Measurements from ENCODE around the gene NHSL2. TPM values are rescaled to one million over a fixed set of nuclear protein-coding genes. Genes with fewer than 3 reads are reported as not detected.

The NHSL2 gene
- total RNA-seq, 1 experiment from 2014 or later = not detected

DNA sequence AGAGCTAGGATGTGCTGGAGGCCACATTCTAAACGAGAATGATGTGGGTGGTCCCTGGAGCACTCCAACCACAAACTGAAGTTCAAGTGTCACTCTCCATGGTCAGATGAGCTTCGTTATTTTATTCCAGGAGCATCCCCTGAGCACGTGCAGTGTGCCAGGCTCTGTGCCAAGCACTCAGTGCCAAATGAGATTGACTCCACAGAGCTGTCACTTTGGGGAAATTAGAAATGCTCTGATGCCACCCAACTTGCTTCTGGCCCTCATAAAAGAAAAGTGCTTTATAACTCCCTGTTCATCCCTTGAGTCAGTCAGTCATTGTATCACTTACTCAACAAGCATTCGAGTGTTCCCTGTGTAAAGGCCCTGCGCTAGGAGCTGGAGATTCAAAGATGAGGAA, 129.9 kb downstream of the NHSL2 start:
- CTCF ChIA-PET = no interaction called here
- TF ChIP-seq, protein P1, sequence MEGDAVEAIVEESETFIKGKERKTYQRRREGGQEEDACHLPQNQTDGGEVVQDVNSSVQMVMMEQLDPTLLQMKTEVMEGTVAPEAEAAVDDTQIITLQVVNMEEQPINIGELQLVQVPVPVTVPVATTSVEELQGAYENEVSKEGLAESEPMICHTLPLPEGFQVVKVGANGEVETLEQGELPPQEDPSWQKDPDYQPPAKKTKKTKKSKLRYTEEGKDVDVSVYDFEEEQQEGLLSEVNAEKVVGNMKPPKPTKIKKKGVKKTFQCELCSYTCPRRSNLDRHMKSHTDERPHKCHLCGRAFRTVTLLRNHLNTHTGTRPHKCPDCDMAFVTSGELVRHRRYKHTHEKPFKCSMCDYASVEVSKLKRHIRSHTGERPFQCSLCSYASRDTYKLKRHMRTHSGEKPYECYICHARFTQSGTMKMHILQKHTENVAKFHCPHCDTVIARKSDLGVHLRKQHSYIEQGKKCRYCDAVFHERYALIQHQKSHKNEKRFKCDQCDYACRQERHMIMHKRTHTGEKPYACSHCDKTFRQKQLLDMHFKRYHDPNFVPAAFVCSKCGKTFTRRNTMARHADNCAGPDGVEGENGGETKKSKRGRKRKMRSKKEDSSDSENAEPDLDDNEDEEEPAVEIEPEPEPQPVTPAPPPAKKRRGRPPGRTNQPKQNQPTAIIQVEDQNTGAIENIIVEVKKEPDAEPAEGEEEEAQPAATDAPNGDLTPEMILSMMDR (conservative IDR thresholded peaks at IDR 0.05) = no peak
- TF ChIP-seq EZH2 (IDR thresholded peaks at IDR 0.05; ENCODE audit: low read depth) = no peak
- DNase-seq = no peak

DNA sequence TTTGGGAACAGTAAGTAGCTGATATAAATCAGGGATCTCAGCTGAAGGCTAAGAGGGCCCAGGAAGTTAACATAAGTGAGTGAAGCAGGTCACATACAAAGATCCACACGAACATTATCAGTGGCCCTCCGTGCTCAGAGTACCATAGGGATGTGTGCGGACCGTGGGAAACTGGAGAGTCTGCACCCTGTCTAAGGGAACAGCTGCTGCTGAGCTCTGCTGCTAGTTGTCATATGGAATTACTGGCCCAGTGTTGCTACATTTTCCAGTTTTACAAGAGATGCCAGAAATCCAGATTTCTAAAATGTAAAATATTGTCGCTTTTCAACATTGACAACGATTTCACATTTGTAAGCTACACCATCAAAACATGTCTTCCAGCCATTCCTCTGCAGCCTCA, 130.5 kb downstream of the NHSL2 start:
- H3K27me3 ChIP-seq (ENCODE audit: insufficient read depth, low read depth) = peaks cover 5% of the 10 kb centered on the region; the same call in 1 of the 2 replicates
- H3K4me2 ChIP-seq = no peak overlapping the region
- no peak for DNase-seq
- H3K79me2 ChIP-seq (ENCODE audit: low read depth) = no peaks in the 10 kb centered on the region
- H3K9me3 ChIP-seq (ENCODE audit: insufficient read depth, low read depth) = no peaks in the 10 kb centered on the region
- no peak overlapping the region for H3K4me3 ChIP-seq
- no peak overlapping the region for H3K27ac ChIP-seq
- ChIA-PET POLR2A (ENCODE audit: unreplicated experiment) (no interaction called here), CTCF (no interaction called here)
- H3F3A ChIP-seq (ENCODE audit: insufficient read depth, low read depth) = no peaks in the 10 kb centered on the region
- TF ChIP-seq, protein P1 (conservative IDR thresholded peaks at IDR 0.05) = no peak
- no peak for TF ChIP-seq EZH2 (IDR thresholded peaks at IDR 0.05; ENCODE audit: low read depth)
- H3K36me3 ChIP-seq (ENCODE audit: low read depth) = no peaks in the 10 kb centered on the region
- no peaks in the 10 kb centered on the region for H4K20me1 ChIP-seq (ENCODE audit: insufficient read depth)
- intact Hi-C loops (cut with micrococcal nuclease; ENCODE audit: unreplicated experiment) = no loop called here
- H2AFZ ChIP-seq = no peak overlapping the region
- H3K4me1 ChIP-seq (replicated peaks; ENCODE audit: insufficient read depth) = no peaks in the 10 kb centered on the region
- H3K9me2 ChIP-seq (ENCODE audit: insufficient read depth) = no peaks in the 10 kb centered on the region
- no TSS peak for BruUV-seq (replicated peaks)

More for the DNA sequence above, 129.9 kb downstream of the NHSL2 start:
- no peak overlapping the region for H3K4me2 ChIP-seq
- no peaks in the 10 kb centered on the region for H3K9me3 ChIP-seq (ENCODE audit: insufficient read depth, low read depth)
- H3K9me2 ChIP-seq (ENCODE audit: insufficient read depth) = no peaks in the 10 kb centered on the region
- POLR2A ChIA-PET (ENCODE audit: unreplicated experiment) = no interaction called here
- no peaks in the 10 kb centered on the region for H3K36me3 ChIP-seq (ENCODE audit: low read depth)
- BruUV-seq (replicated peaks) = no TSS peak
- no peaks in the 10 kb centered on the region for H4K20me1 ChIP-seq (ENCODE audit: insufficient read depth)
- no peaks in the 10 kb centered on the region for H3K79me2 ChIP-seq (ENCODE audit: low read depth)
- H3F3A ChIP-seq (ENCODE audit: insufficient read depth, low read depth) = no peaks in the 10 kb centered on the region
- no peak overlapping the region for H2AFZ ChIP-seq
- H3K27me3 ChIP-seq (ENCODE audit: insufficient read depth, low read depth) = peaks cover 5% of the 10 kb centered on the region; the same call in 1 of the 2 replicates
- H3K4me3 ChIP-seq = no peak overlapping the region
- no peak overlapping the region for H3K27ac ChIP-seq
- no peaks in the 10 kb centered on the region for H3K4me1 ChIP-seq (replicated peaks; ENCODE audit: insufficient read depth)
- intact Hi-C loops (cut with micrococcal nuclease; ENCODE audit: unreplicated experiment) = no loop called here

DNA sequence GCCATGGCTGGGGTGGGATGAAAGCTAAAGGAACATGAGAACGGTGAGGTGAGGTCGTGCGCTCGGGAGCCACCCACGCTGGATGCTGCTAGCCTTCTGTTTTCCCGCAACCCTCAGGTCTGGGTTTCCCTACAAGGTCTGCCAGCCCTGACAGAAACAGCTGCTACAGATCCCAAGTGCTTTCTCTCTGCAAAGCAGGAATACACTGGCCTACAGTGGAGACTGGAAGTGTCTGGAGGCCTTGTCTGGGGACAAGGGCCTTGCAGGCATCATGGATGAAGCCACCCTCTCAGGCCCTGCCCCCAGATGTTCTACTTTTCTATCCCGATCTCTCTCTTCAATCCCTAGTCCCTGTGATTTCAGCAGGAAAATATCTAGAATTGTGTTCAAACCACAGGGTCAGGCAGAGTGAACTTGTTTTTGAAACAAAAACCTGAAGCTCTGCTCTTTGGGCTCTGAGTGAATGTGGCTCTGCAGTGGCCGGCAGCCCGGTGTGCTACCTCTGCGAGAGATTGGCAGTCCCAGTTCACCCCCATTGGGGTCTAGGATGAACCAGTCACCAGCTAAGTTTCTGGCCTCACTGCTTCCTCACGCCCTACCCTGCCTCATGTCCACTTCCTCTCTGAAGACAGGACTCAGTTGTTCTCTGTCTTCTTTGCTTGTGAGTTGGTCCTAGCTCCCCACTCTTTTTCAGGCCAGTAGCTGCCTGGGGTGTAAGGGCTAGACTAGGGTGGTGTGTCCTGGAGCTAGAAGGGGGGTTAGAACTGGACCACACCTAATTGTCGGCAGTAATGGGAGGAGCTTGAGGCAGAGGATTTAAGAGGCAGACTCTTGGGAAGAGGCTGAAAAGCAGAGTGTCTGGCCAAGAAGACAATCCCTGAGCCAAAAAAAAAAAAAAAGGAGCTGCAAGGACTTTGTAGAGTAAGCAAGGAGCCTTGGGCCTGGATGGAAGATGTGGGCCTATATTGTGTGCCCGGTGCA, 131.5 kb downstream of the NHSL2 start:
- no peak for DNase-seq
- Histone ChIP-seq H3K27ac (no peak overlapping the region), H3K79me2 (ENCODE audit: low read depth) (no peaks in the 10 kb centered on the region), H3K4me1 (replicated peaks; ENCODE audit: insufficient read depth) (no peaks in the 10 kb centered on the region), H3K4me2 (no peak overlapping the region), H3K9me3 (ENCODE audit: insufficient read depth, low read depth) (no peaks in the 10 kb centered on the region), H3K36me3 (ENCODE audit: low read depth) (no peaks in the 10 kb centered on the region), H3K9me2 (ENCODE audit: insufficient read depth) (no peaks in the 10 kb centered on the region), H2AFZ (no peak overlapping the region), H3K4me3 (no peak overlapping the region), H3F3A (ENCODE audit: insufficient read depth, low read depth) (no peaks in the 10 kb centered on the region), H4K20me1 (ENCODE audit: insufficient read depth) (no peaks in the 10 kb centered on the region), H3K27me3 (ENCODE audit: insufficient read depth, low read depth) (peaks cover 5% of the 10 kb centered on the region; the same call in 1 of the 2 replicates)
- no TSS peak for BruUV-seq (replicated peaks)
- intact Hi-C loops (cut with micrococcal nuclease; ENCODE audit: unreplicated experiment) = no loop called here
- no peak for TF ChIP-seq EZH2 (IDR thresholded peaks at IDR 0.05; ENCODE audit: low read depth)
- TF ChIP-seq, protein P1 (conservative IDR thresholded peaks at IDR 0.05) = no peak
- ChIA-PET CTCF (interaction anchor here (0.6 kb wide), 1 partner anchor 409 kb away, joined by 5 read pairs; no protein-coding TSS in a partner anchor), POLR2A (ENCODE audit: unreplicated experiment) (no interaction called here)

All from PC-9 (cell line).